C4-2B (cell line): ENCODE data around the gene ZNF76.

Experiments
- CTCF ChIP-seq: fragments of 450-650 bp; conservative IDR thresholded peaks from 2 replicates; pipeline ENCODE4 v1.5.1; 2017; ENCODE audit warnings: mild to moderate bottlenecking
- ZFX ChIP-seq: fragments of 450-650 bp; IDR thresholded peaks from 2 replicates; pipeline ENCODE4 v1.6.1; 2017

DNA sequence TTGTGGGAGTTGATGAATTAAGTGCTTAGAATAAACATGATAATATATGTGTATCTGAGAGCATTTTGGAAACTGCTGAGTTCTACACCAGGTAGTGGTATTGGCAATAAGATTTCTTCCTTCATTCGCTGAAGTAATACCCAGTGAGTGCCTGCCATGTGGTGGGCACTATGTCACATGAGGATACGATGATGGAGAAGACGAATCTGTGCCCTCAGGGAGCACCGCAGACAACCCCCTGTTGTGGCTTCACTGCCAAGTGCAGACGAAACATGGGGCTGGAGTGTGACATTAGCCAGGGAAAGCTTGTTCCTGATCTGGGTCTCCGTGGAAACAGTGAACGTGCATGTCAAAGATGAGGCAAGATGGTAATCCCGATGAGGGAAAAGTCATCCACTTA is 7.9 kb downstream of the ZNF76 start:
- TF ChIP-seq CTCF (no peak), ZFX (no peak)
